ENCODE data around the gene TM6SF1.
A peak's percentile ranks its signal among the peaks of the same experiment; 100 is the strongest.
"Not testable (repeated sequence)": the region's sequence is repeated elsewhere in the genome, so short reads cannot be mapped to it uniquely, and the experiment has no call there.

The TM6SF1 gene
- total RNA-seq: 0 to 0.07 reads per million in 2 donors

- no peak for DNase-seq
Observed at GRCh38 chr15:83106994-83107840, at the start of gene TM6SF1. Gene TM6SF1 (plus strand): TSS chr15:83107645. CDS start chr15:83107681, 36 bp downstream.

GRCh38 chr15:83057696-83058376, 49.6 kb upstream of the TM6SF1 start:
- no peak for DNase-seq

- DNase-seq: no peak
Observed at GRCh38 chr15:83061680-83062079, 45.8 kb upstream of the TM6SF1 start.

GRCh38 chr15:83062768-83063180, 44.7 kb upstream of the TM6SF1 start:
- no peak for DNase-seq

GRCh38 chr15:83063551-83063950, 43.9 kb upstream of the TM6SF1 start:
- no peak for DNase-seq

- no peak for DNase-seq
Observed at GRCh38 chr15:83064859-83065258, 42.6 kb upstream of the TM6SF1 start.

- no peak for DNase-seq
Observed at GRCh38 chr15:83065431-83065830, 42.0 kb upstream of the TM6SF1 start.

GRCh38 chr15:83066034-83066733, 41.3 kb upstream of the TM6SF1 start:
- no peak for DNase-seq

- peak; percentile 60 for DNase-seq
Observed at GRCh38 chr15:83066734-83067637, 40.5 kb upstream of the TM6SF1 start, which contains the start of gene BTBD1. Gene BTBD1 (minus strand): TSS chr15:83067252. CDS start chr15:83067151, 101 bp downstream.

GRCh38 chr15:83067638-83067962, 39.8 kb upstream of the TM6SF1 start:
- no peak for DNase-seq

GRCh38 chr15:83068054-83068453, 39.4 kb upstream of the TM6SF1 start:
- DNase-seq: no peak

- DNase-seq: peak; percentile 10
Observed at GRCh38 chr15:83069211-83069642, 38.2 kb upstream of the TM6SF1 start.

GRCh38 chr15:83077491-83078230, 29.8 kb upstream of the TM6SF1 start:
- no peak for DNase-seq

GRCh38 chr15:83078712-83079111, 28.7 kb upstream of the TM6SF1 start:
- no peak for DNase-seq

- DNase-seq: no peak
Observed at GRCh38 chr15:83081256-83082014, 26.0 kb upstream of the TM6SF1 start.

GRCh38 chr15:83082730-83083386, 24.6 kb upstream of the TM6SF1 start:
- DNase-seq: no peak

- not testable (repeated sequence) for DNase-seq
Observed at GRCh38 chr15:83085461-83085860, 22.0 kb upstream of the TM6SF1 start.

GRCh38 chr15:83085864-83086552, 21.4 kb upstream of the TM6SF1 start:
- not testable (repeated sequence) for DNase-seq

GRCh38 chr15:83087576-83087975, 19.9 kb upstream of the TM6SF1 start:
- no peak for DNase-seq

- no peak for DNase-seq
Observed at GRCh38 chr15:83088876-83089275, 18.6 kb upstream of the TM6SF1 start.

Data from T-helper 9 cell (primary cell).